Activated naive CD8-positive, alpha-beta T cell (primary cell): ENCODE data around the gene FKBP5.
"Not testable (repeated sequence)": the region's sequence is repeated elsewhere in the genome, so short reads cannot be mapped to it uniquely, and the experiment has no call there.

Experiments
- H3K27ac Mint-ChIP-seq: one replicate; pipeline ENCODE4 v1.8.0; 2021; ENCODE audit warnings: mixed read lengths
- H3K27me3 Mint-ChIP-seq: one replicate; pipeline ENCODE4 v1.8.0; 2021; ENCODE audit warnings: mixed read lengths
- H3K36me3 Mint-ChIP-seq: one replicate; pipeline ENCODE4 v1.8.0; 2021; ENCODE audit warnings: mixed read lengths
- H3K4me1 Mint-ChIP-seq: one replicate; pipeline ENCODE4 v1.8.0; 2021; ENCODE audit warnings: low read depth, mixed read lengths
- H3K4me3 Mint-ChIP-seq: one replicate; pipeline ENCODE4 v1.8.0; 2021; ENCODE audit warnings: mild to moderate bottlenecking, mixed read lengths
- H3K9me3 Mint-ChIP-seq: one replicate; pipeline ENCODE4 v1.8.0; 2021; ENCODE audit warnings: low read depth, mixed read lengths

FKBP5 gene

DNA sequence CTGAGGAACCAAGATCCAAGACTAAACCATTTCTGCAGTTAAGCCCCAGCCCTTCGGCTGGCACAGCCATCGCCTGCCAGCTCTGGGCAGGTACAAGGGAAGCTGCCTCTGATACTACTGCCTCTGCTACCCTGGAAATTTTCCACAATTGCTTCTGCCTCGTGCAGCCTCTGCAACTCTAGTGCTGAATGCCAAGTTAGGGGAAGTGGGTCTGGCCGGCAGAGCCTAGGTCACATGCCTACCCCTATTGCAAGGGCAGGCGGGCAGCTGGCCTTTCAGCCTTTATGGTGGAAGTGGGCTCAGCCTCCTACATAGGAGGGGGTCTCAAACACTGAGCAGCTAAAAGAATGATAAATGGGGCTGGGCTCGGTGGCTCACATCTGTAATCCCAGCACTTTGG, 131.5 kb downstream of the FKBP5 start:
- Mint-ChIP-seq H3K27ac (no peak overlapping the region), H3K9me3 (no peaks in the 10 kb centered on the region), H3K4me1 (no peaks in the 10 kb centered on the region), H3K27me3 (no peaks in the 10 kb centered on the region), H3K36me3 (no peaks in the 10 kb centered on the region), H3K4me3 (no peak overlapping the region)

DNA sequence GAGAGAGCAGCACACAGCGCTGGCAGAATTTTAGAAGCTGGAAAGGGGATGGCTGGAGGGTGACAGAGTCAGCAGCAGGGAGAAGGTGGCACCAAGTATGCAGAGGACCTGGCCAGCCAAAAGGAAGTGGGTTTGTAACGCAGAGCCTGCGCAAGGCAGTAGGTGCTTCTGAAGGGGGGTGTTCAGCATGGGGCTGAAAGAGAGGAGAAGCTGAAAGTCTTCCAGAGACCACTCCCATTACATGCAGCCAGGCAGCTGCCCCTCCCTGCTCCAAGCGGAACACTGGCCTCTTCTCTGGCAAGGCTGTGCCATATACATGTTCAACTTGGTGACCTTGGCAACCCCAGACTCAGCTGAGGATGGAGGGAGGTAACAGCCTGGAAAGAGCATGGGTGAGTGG, 133.9 kb downstream of the FKBP5 start:
- H3K27me3 Mint-ChIP-seq = no peaks in the 10 kb centered on the region

DNA sequence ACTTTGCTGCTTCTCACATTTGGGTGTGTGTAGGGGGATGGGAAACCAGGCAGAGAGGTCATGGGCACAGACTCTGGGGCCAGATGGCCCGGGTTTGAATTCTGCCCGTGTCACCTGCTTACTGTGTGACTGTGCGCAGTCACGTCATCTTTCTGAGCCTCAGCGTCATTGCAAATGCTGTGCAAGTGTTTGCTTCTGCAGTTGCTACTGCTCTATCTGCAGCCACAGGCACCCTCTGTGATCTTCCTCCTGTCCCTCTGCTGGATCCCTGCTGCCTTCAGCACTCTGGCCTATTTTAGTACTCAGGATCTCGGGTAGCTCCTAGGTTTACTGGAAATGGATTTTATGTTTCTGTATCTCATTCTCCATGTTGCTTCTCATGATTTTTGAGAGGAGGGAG, 135.4 kb downstream of the FKBP5 start:
- no peak overlapping the region for H3K27ac Mint-ChIP-seq
- H3K27me3 Mint-ChIP-seq = no peaks in the 10 kb centered on the region
- peaks cover 3% of the 10 kb centered on the region for H3K36me3 Mint-ChIP-seq
- peaks cover 5% of the 10 kb centered on the region for H3K9me3 Mint-ChIP-seq
- no peak overlapping the region for H3K4me3 Mint-ChIP-seq
- peaks cover 2% of the 10 kb centered on the region for H3K4me1 Mint-ChIP-seq

More for the DNA sequence above, 133.9 kb downstream of the FKBP5 start:
- no peak overlapping the region for H3K27ac Mint-ChIP-seq
- H3K4me3 Mint-ChIP-seq = no peak overlapping the region
- peaks cover 5% of the 10 kb centered on the region for H3K9me3 Mint-ChIP-seq
- H3K4me1 Mint-ChIP-seq = peaks cover 2% of the 10 kb centered on the region
- peaks cover 3% of the 10 kb centered on the region for H3K36me3 Mint-ChIP-seq

DNA sequence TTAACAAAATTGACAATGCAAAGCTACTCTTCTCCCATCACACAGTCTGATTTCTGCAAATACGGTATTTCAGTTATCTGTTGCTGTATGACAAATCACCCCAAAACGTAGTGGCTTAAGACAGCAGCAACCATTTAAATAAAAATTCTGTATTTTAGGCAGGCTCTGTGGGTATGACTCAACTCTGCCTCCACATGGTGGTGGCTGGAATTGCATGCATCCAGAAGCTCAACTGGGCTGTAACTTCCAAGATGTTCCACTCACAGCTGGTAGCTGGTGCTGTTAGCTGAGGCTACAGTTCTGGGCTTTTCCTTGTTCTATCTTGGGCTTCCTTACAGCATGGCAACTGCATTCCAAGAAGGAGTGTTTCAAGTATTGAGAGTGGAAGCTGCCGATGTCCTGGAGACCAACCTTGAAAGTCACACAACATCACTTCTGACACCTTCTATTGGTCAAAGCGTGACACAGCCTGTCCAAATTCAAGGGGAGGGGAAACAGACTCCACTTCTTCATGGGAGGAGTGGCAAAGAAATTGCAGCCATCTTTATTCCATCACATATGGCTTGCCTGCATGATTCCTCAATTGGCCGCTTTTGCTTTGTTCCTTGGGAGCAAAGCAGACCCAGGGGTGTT, 136.3 kb downstream of the FKBP5 start:
- Mint-ChIP-seq H3K4me3 (no peak overlapping the region), H3K27ac (no peak overlapping the region), H3K27me3 (no peaks in the 10 kb centered on the region), H3K4me1 (peaks cover 2% of the 10 kb centered on the region), H3K9me3 (peaks cover 5% of the 10 kb centered on the region), H3K36me3 (peaks cover 3% of the 10 kb centered on the region)

DNA sequence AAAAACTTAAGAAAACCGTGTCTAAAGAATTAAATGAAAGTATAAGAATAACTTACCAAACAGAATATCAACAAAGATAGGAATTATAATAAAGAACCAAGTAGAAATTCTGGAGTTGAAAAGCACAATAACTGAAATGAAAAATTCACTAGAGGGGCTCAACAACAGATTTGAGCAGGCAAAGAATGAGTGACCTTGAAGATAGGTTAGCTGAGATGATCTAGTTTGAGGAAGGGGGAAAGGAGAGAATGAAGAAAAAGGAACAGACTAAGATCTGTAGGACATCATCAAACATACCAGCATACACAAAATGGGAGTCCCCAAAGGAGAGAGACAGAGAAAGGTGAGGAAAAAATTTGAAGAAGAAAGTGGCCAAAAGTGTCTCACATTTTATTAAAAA, 138.3 kb downstream of the FKBP5 start:
- H3K27me3 Mint-ChIP-seq = no peaks in the 10 kb centered on the region
- no peak overlapping the region for H3K4me3 Mint-ChIP-seq
- H3K36me3 Mint-ChIP-seq = peaks cover 3% of the 10 kb centered on the region
- peaks cover 5% of the 10 kb centered on the region for H3K9me3 Mint-ChIP-seq
- no peak overlapping the region for H3K27ac Mint-ChIP-seq
- peaks cover 2% of the 10 kb centered on the region for H3K4me1 Mint-ChIP-seq

DNA sequence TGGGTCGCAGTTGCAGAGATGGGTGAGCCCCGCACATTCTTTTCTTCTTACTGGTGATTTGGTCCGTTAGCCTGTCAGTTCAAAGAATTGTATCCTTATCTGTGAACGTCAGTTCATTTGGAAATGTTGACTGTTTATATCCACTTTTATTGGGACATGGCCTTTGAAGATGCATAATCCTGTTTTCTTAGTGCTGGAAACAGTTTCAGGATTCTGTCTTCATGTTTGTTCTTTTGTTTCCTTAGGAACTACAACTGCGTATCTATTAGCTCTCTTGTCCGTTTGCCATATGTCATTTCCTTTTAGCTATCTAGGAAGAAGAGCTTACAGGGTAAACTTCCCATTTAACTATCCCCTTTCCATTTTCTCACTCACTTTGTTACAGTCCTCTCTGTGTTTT, 141.0 kb downstream of the FKBP5 start:
- H3K36me3 Mint-ChIP-seq = peaks cover 3% of the 10 kb centered on the region
- H3K4me1 Mint-ChIP-seq = peaks cover 2% of the 10 kb centered on the region
- no peak overlapping the region for H3K4me3 Mint-ChIP-seq
- H3K27me3 Mint-ChIP-seq = no peaks in the 10 kb centered on the region
- H3K27ac Mint-ChIP-seq = no peak overlapping the region
- H3K9me3 Mint-ChIP-seq = peaks cover 5% of the 10 kb centered on the region

DNA sequence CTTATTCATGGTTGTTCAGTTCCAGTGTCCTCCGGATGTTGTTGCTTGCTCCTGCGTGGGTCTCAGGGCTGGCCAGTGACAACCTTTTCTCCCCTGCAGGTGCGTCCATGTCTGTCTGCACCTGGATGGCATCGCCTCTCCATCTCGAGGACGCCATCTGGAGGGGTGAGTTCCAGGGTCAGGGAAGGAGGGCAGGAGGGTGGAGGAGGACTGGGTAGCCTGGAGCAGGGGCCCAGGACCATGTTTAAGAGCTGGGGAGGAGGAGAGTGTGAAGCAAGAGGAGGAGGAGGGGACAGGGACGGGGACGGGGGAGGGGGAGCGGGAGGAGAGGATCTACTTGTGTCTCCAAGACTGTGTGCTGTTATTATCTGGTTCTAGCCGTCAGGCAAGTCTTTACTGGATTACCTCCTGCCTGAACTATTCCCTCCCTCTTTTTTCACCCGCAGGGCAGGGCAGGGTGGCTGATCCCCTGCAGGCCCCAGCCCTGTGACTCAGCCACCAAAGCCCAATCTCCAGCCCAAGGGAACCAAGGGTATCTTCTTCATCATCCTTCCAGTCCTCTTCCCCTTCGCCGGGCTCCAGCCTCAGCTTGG, 143.8 kb downstream of the FKBP5 start:
- no peaks in the 10 kb centered on the region for H3K4me1 Mint-ChIP-seq
- H3K36me3 Mint-ChIP-seq = peaks cover 2% of the 10 kb centered on the region
- H3K9me3 Mint-ChIP-seq = peaks cover 6% of the 10 kb centered on the region
- no peak overlapping the region for H3K4me3 Mint-ChIP-seq
- no peaks in the 10 kb centered on the region for H3K27me3 Mint-ChIP-seq
- H3K27ac Mint-ChIP-seq = no peak overlapping the region

DNA sequence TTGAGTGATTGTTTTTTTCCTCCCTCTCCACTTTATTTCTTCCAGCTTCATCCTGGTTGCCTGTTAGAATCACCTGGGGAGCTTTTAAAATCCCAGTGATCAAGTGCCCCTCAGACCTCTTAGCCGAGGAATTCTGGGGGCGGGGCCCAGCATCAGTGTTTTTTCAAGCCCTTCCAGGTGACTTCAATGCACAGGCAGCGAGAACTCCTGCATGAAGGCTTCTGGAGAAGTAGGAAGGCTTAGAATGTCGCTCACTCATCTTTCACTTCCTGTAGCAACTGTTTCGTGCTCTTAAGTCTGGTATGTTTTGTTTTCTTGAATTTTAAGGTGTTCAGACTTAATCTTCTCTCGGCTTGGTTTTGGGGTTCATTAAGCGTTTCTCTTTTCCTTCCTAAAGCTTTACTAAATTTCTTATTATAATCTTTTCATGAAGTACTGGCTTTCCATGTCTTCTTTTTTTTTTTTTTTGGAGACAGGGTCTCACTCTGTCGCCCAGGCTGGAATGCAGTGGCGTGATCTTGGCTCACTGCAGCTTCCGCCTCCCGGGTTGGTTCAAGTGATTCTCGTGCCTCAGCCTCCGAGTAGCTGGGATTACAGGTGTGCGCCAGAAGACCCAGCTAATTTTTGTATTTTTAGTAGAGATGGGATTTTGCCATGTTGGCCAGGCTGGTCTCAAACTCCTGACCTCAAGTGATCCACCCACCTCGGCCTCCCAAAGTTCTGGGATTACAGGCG, 145.1 kb downstream of the FKBP5 start:
- Mint-ChIP-seq H3K4me1 (no peaks in the 10 kb centered on the region), H3K9me3 (peaks cover 6% of the 10 kb centered on the region), H3K27ac (no peak overlapping the region), H3K27me3 (no peaks in the 10 kb centered on the region), H3K36me3 (peaks cover 2% of the 10 kb centered on the region), H3K4me3 (no peak overlapping the region)

DNA sequence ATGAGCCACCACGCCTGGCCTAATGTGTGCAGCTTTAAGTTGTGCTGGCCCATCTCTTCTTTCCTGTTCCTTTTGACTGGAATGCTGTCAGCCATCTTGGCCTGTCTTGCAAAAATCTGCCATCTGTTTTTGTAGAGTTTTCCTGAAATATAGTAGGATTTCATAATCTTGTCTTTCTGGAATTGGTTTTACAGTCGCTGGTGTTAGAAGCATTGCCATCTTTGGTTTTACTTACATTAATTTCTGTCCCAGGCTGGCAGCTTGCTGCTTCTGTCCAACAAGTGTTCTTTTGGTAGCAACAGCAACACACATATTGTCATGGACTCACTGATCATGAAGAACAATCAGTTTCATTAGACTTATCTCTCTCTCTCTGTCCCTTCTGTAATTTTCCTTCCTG, 146.9 kb downstream of the FKBP5 start:
- H3K4me3 Mint-ChIP-seq = no peak overlapping the region
- H3K4me1 Mint-ChIP-seq = no peaks in the 10 kb centered on the region
- H3K27ac Mint-ChIP-seq = no peak overlapping the region
- peaks cover 2% of the 10 kb centered on the region for H3K36me3 Mint-ChIP-seq
- peaks cover 6% of the 10 kb centered on the region for H3K9me3 Mint-ChIP-seq
- no peaks in the 10 kb centered on the region for H3K27me3 Mint-ChIP-seq

DNA sequence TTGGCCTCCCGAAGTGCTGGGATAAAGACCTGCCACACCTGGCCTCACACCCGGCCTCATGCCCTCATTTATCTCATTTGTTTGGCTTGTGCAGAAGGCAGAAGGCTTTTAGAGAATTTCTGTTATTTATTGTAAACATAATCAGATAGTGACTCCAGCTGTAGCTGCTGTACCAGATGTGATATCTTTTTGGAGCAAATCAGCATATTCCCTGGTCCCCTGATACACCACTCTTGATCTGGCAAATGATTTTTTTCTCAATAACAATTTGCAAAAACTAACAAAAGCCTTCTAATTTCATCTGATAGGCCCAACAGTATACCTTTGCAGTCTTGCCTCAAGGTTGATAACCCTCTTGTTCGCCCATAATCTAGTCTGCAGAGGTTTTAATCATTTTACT, 149.5 kb downstream of the FKBP5 start:
- Mint-ChIP-seq H3K4me1 (peaks cover 7% of the 10 kb centered on the region), H3K4me3 (no peak overlapping the region), H3K27ac (no peak overlapping the region)

DNA sequence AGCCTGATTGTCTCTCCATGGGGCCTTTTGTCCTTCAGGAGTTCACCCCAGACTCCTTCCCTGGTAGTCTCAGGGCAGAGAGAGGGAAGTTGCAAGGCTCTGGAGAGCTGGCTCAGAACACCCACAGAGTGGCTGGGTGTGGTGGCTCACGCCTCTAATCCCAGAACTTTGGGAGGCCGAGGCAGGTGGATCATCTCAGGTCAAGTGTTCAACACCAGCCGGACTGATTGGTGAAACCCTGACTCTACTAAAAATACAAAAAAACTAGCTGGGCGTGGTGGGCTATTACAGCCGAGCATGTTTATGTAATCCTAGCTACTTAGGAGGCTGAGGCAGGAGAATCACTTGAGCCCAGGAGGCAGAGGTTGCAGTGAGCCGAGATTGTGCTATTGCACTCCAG, 152.9 kb downstream of the FKBP5 start:
- not testable (repeated sequence) for H3K36me3 Mint-ChIP-seq, H3K27me3 Mint-ChIP-seq, H3K27ac Mint-ChIP-seq, H3K4me3 Mint-ChIP-seq, H3K9me3 Mint-ChIP-seq, H3K4me1 Mint-ChIP-seq

More for the DNA sequence above, 149.5 kb downstream of the FKBP5 start:
- Mint-ChIP-seq H3K27me3 (peaks cover 2% of the 10 kb centered on the region), H3K9me3 (peaks cover 6% of the 10 kb centered on the region), H3K36me3 (peaks cover 4% of the 10 kb centered on the region)

DNA sequence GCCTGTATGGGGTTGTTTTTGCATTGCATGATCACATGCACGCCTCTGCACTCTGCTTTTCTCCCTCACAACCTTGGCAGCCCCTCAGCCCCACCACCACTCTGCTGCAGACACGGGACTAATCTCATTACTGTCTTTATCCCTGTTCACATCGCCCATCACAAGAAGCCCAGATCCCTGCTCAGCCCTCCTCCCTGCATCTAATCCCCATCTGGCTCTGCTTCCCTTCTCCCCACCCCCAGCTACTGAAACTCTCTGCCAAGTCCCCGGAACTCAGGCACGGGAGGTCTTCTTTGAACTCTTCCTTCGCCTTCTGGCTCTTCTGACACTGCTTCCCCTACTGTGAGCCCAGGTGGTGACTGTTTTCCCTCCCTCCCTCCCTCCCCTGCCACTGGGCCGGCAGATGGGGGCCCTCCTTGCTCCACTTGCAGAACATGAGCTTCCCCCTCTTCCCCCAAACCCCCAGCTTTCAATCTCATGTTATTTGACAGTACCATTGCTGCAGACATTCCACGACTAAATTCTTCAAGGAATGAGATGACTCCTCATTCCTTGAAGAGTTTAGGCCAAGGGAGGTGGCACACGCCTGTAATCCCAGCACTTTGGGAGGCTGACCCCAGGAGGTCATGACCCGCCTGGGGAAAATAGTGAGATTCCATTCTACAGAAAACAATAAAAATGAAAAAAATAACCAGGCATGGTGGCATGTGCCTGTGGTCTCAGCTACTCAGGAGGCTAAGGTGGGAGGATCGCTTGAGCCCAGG, 154.1 kb downstream of the FKBP5 start:
- Mint-ChIP-seq H3K27me3 (peaks cover 2% of the 10 kb centered on the region), H3K36me3 (peaks cover 3% of the 10 kb centered on the region), H3K27ac (no peak overlapping the region), H3K4me3 (no peak overlapping the region), H3K4me1 (peaks cover 9% of the 10 kb centered on the region), H3K9me3 (no peaks in the 10 kb centered on the region)

DNA sequence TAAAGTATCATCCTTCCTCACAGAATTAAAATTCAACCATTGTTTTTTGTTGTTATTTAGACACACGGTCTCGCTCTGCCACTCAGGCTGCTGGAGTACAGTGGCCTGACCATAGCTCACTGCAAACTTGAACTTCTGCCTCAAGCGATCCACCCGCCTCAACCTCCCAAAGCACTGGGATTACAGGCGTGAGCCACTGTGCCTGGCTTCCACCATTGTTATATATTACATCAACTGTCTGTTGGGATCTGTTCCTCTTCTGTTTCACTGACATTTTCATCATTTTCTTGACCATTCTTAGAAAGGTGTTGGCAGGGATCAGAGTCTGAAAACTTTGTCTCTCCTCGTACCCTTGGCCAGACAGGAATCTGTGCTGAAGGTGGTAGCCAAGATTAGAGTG, 154.7 kb downstream of the FKBP5 start:
- Mint-ChIP-seq H3K27me3 (peaks cover 2% of the 10 kb centered on the region), H3K4me3 (no peak overlapping the region), H3K36me3 (peaks cover 3% of the 10 kb centered on the region), H3K27ac (no peak overlapping the region), H3K4me1 (peaks cover 9% of the 10 kb centered on the region), H3K9me3 (no peaks in the 10 kb centered on the region)

DNA sequence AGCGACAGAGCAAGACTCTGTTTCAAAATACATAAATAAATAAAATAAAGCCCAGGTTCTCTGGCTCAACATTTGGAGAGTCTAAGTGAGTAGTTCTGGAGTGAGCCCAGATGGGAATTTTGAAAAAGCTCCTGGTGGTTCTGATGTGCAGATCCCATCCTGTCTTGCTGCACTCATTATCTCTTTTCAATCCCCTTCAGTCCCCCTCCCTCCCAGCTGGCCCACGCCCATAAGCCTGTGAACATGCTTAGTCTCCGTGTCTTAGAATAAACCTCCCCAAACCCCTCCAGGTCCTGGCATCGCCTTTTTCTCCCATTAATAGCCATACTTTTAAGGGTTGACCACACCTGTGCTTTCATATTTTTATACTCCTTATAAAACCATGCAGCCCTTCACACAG, 156.6 kb downstream of the FKBP5 start:
- Mint-ChIP-seq H3K36me3 (peaks cover 3% of the 10 kb centered on the region), H3K4me3 (no peak overlapping the region), H3K4me1 (peaks cover 9% of the 10 kb centered on the region), H3K27me3 (peaks cover 2% of the 10 kb centered on the region), H3K9me3 (no peaks in the 10 kb centered on the region), H3K27ac (no peak overlapping the region)

DNA sequence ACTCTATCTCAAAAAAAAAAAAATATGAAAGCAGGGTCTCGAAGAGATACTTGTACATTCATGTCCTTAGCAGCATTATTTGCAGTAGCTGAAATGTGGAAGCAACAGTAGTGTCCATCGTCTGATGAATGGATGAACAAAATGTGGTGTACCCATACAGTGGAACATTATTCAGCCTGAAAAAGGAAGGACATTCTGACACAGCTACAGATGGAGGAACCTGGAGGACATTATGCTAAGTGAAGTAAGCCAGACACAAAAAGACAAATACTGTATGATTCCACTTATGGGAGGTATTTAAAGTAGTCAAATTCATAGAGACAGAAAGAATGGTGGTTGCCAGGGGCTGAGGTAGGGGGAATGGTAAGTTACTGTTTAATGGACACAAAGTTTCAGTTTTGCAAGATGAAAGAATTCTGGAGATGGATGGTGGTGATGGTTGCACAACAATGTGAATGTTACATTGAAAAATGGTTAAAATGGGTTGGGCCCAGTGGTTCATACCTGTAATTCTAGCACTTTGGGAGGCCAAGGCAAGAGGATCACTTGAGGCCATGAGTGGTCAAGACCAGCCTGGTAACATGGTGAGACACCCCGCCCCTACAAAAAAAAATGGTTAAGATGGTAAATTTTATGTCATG, 164.2 kb downstream of the FKBP5 start:
- Mint-ChIP-seq H3K27me3 (no peaks in the 10 kb centered on the region), H3K27ac (no peak overlapping the region), H3K36me3 (no peaks in the 10 kb centered on the region)

More for the DNA sequence above, 164.2 kb downstream of the FKBP5 start:
- Mint-ChIP-seq H3K9me3 (no peaks in the 10 kb centered on the region), H3K4me1 (peaks cover 15% of the 10 kb centered on the region), H3K4me3 (no peak overlapping the region)
